Neural cell (in vitro differentiated cells): ENCODE measurements around the gene MUCL3.

Experiments used
- CTCF ChIP-seq: fragments of 450-650 bp; IDR thresholded peaks from 2 replicates; pipeline ENCODE4 v1.5.1; 2014; ENCODE audit warnings: antibody characterized with exemption, mild to moderate bottlenecking, moderate library complexity; ENCODE audit not compliant: poor library complexity, severe bottlenecking
- EP300 ChIP-seq: fragments of 450-650 bp; conservative IDR thresholded peaks from 2 replicates; pipeline ENCODE4 v1.6.1; 2014; ENCODE audit warnings: antibody characterized with exemption, mild to moderate bottlenecking, moderate library complexity; ENCODE audit not compliant: poor library complexity, severe bottlenecking
- EZH2 ChIP-seq: fragments of 200-600, 300-800 bp; shearing (Covaris generic), sonication (generic); IDR thresholded peaks from 2 replicates; pipeline ENCODE4 v1.6.1; 2014; ENCODE audit warnings: antibody characterized with exemption, low read length, borderline replicate concordance, mild to moderate bottlenecking; ENCODE audit not compliant: insufficient read depth, poor library complexity, severe bottlenecking

GRCh38 chr6:30912746-30913520 is 27.8 kb upstream of the MUCL3 start:
- TF ChIP-seq EP300 (no peak), CTCF (no peak), EZH2 (no peak)
